ENCODE data around the gene MN1.

GRCh38 chr22:27699383-27700019 is 102.1 kb downstream of the MN1 start:
- TF ChIP-seq, protein P1, sequence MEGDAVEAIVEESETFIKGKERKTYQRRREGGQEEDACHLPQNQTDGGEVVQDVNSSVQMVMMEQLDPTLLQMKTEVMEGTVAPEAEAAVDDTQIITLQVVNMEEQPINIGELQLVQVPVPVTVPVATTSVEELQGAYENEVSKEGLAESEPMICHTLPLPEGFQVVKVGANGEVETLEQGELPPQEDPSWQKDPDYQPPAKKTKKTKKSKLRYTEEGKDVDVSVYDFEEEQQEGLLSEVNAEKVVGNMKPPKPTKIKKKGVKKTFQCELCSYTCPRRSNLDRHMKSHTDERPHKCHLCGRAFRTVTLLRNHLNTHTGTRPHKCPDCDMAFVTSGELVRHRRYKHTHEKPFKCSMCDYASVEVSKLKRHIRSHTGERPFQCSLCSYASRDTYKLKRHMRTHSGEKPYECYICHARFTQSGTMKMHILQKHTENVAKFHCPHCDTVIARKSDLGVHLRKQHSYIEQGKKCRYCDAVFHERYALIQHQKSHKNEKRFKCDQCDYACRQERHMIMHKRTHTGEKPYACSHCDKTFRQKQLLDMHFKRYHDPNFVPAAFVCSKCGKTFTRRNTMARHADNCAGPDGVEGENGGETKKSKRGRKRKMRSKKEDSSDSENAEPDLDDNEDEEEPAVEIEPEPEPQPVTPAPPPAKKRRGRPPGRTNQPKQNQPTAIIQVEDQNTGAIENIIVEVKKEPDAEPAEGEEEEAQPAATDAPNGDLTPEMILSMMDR (conservative IDR thresholded peaks at IDR 0.05), result no peak
- TF ChIP-seq EZH2 (IDR thresholded peaks at IDR 0.05; ENCODE audit: low read depth), result no peak

Measured in PC-9 (cell line).